ENCODE measurements around the gene RASA1. TPM values are rescaled to one million over a fixed set of nuclear protein-coding genes. Genes with fewer than 3 reads are reported as not detected.

RASA1 gene
- total and polyA plus RNA-seq, 9 of the 15 experiments (the other 6 are each of a cell fraction or from before 2014, with no cell fraction given), result 3.2 to 17.3 (median 9.2) TPM

- no peaks in the 10 kb centered on the region; the same call in 1 of the 3 replicates for H3K79me2 ChIP-seq (ENCODE audit: control insufficient read depth, insufficient read depth, low read length)
- no peaks in the 10 kb centered on the region for H3K27me3 ChIP-seq (ENCODE audit: control insufficient read depth in 2 of 2, insufficient read depth in 2 of 2, low read length in 2 of 2)
- BruUV-seq (replicated peaks), result no TSS peak
- no peak overlapping the region for H3K9ac ChIP-seq (ENCODE audit: insufficient read depth in 1 of 2, low read depth in 2 of 2, low read length in 2 of 2)
- ChIA-PET POLR2A (no interaction called here), CTCF (ENCODE audit: low intra/inter-chr PET ratio) (no interaction called here)
- no peaks in the 10 kb centered on the region; a peak in 2 of 5 replicates for H3K4me1 ChIP-seq (replicated peaks in 1 of 2; ENCODE audit: control insufficient read depth in 2 of 2, insufficient read depth in 2 of 2, low read length in 2 of 2)
- H3K4me2 ChIP-seq (ENCODE audit: insufficient read depth, low read length), result no peak overlapping the region
- no peak overlapping the region for H2AFZ ChIP-seq (ENCODE audit: low read depth, low read length)
- no peaks in the 10 kb centered on the region for H3K9me3 ChIP-seq (replicated peaks; ENCODE audit: control insufficient read depth, insufficient read depth, low read depth, low read length)
- no peak for DNase-seq (ENCODE audit: extremely low read depth in 1 of 4, low spot score in 3 of 4)
- no peaks in the 10 kb centered on the region for H4K20me1 ChIP-seq (replicated peaks; ENCODE audit: control insufficient read depth, insufficient read depth, low read length)
- no peaks in the 10 kb centered on the region for H3K36me3 ChIP-seq (ENCODE audit: control insufficient read depth, insufficient read depth, low read length)
- no peak overlapping the region for H3K4me3 ChIP-seq
- intact Hi-C loops (cut with micrococcal nuclease), result no loop called here
- no peak for FAIRE-seq
- whole genome bisulfite sequencing (ENCODE audit: insufficient coverage, low coverage, missing lambda C conversion rate), result 77% methylated on average over 5 of the region's 5 CpGs
- no peaks in the 10 kb centered on the region for H3K9me1 ChIP-seq (ENCODE audit: control insufficient read depth, insufficient read depth, low read length)
- no peak overlapping the region for H3K27ac ChIP-seq (ENCODE audit: extremely low read depth, low read depth, low read length)
- in situ Hi-C loops (cut with MboI), result no loop called here
- TF ChIP-seq ATF3 (IDR thresholded peaks at IDR 0.05) (0 out of 2 replicates have a peak, but pooled peaks have one; percentile 18), ATF3 (CRISPR knock-in tag; conservative IDR thresholded peaks at IDR 0.05) (no peak), CUX1 (CRISPR knock-in tag; IDR thresholded peaks at IDR 0.05) (no peak), ZBTB26 (CRISPR knock-in tag; IDR thresholded peaks at IDR 0.05) (no peak), EP300 (IDR thresholded peaks at IDR 0.05; ENCODE audit: low read length) (no peak), KAT2B (IDR thresholded peaks at IDR 0.05; ENCODE audit: low read depth, low read length) (no peak), PATZ1 (CRISPR knock-in tag; IDR thresholded peaks at IDR 0.05; ENCODE audit: borderline replicate concordance) (no peak)
- ATAC-seq, result no peak
Measured at GRCh38 chr5:87311405-87312279, 44.0 kb downstream of the RASA1 start.

All from K562 (cell line).